Measurements from ENCODE around the gene CMC4. TPM values are rescaled to one million over a fixed set of nuclear protein-coding genes. Genes with fewer than 3 reads are reported as not detected.

CMC4 gene, protein sequence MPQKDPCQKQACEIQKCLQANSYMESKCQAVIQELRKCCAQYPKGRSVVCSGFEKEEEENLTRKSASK
- total RNA-seq (2014; rRNA removed; shearing (Covaris generic)) = 11.5 and 19.2 TPM in 2 replicates

DNA sequence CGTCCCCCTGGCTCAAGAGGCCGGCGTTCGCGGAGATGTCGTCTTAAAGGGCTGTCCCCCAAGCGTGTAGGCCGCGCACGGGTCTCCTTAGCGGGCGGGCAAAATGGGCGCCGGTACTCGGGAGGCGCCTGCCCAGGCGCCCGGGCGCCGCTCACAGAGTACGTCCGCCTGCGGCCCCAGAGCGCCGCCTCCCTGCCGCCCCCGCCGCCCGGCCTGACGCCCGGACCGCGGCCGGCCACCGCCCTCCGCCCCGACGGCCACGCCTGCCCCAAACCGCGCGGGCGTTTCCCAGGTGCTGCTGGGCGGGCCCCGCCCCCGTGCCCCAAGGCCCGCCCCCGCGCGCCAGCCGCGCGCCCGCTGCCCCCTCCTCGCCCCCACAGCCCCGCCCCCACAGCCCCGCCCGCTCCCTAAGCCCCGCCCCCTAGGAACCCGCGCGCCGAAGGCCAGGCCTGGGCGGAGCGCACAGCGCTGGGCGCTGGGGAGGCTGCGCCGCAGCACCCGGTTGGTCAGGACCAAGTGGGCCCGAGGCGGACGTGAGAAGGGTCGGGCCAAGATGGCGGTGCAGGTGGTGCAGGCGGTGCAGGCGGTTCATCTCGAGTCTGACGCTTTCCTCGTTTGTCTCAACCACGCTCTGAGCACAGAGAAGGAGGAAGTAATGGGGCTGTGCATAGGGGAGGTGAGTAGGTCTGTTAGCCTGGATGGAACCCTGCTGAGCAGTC, at the start of gene CMC4, which contains the start of the genes BRCC3 and MTCP1:
Gene CMC4 (minus strand): TSS at position 162 of the 719 bp plus-strand sequence. CDS start 7,113 bp downstream, outside the sequence.
Gene BRCC3 (plus strand): TSS at position 534 of the 719 bp plus-strand sequence. CDS start 20 bp downstream, at position 554.
Gene MTCP1 (minus strand): TSS at position 162 of the 719 bp plus-strand sequence. CDS start 5,126 bp downstream, outside the sequence.

DNA sequence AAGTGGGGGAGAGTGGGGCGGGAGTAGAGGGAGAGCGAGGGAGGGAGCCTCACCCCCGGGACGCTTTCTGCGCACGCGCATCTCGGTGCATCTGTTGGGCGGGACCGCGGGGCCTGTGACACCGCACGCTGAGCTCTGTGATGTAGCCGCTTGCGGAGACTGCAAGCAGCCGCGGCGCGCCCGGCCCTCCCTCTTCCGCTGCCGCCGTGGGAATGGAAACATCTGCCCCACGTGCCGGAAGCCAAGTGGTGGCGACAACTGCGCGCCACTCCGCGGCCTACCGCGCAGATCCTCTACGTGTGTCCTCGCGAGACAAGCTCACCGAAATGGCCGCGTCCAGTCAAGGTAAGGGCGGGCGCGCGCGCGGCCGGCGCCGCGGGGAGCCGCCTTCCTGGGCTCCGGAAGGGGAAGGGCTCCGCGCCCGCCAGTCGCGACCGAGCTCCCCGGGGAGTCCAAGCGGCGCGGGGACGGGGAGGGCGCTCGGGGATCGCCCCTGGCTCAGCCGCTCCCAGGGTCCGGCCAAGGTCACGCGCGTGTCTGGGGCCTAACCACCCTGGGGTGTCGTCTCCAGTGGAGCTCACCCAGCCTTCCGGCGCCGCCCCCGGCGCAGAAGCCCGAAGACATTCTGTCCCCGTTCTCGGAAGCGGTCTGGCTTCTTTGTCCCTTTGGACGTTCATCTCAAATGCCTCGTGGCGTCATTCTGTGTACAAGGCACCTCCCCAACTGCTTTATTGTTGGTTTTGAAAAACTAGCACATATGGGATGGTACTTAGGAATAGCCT, 44.0 kb downstream of the CMC4 start, which contains the start of gene FUNDC2:
Gene FUNDC2 (plus strand): TSS at position 118 of the 782 bp plus-strand sequence. CDS start 95 bp downstream, at position 213.

DNA sequence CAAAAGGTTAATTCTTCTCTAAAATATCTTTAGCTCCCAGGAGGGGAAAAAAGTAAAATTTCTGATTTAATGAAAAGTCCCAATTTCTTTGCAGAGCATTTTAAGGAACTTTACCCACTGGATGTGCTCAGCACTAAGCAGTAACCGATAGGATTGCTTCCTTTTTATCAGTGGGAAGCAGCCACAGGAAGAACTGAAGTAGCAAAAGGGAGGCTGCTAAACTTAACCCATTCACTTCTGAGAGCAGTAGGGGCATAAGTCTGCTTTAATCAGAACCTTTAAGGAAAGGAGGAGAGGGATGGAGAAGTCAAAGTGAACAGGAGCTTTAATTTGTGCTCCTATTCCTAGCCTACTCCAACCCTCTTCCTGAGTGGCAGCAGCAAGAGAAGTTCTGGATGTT, 48.4 kb downstream of the CMC4 start, which contains the start of gene F8:
Gene F8 (minus strand): TSS at position 139 of the 400 bp plus-strand sequence. CDS start 171 bp downstream, outside the sequence.

Other genes starting within 250 kb of the CMC4 start
- not detected in 2 replicates for gene SMIM9, start 236.5 kb downstream of the CMC4 start, total RNA-seq (2014; rRNA removed; shearing (Covaris generic))
- gene F8A1, start 184.8 kb downstream of the CMC4 start, total RNA-seq (2014; rRNA removed; shearing (Covaris generic)) = 4.0 and 4.6 TPM in 2 replicates
- 0.58 and 3.5 TPM in 2 replicates for gene F8, start 48.4 kb downstream of the CMC4 start, total RNA-seq (2014; rRNA removed; shearing (Covaris generic))
- 45.8 and 49.8 TPM in 2 replicates for gene FUNDC2, start 44.3 kb downstream of the CMC4 start, total RNA-seq (2014; rRNA removed; shearing (Covaris generic))
- gene MTCP1, start within 50 bp of the CMC4 start, total RNA-seq (2014; rRNA removed; shearing (Covaris generic)) = 26.0 and 40.4 TPM in 2 replicates
- 9.4 and 11.3 TPM in 2 replicates for gene BRCC3, start 372 bp upstream of the CMC4 start, total RNA-seq (2014; rRNA removed; shearing (Covaris generic))
- gene VBP1, start 145.3 kb upstream of the CMC4 start, total RNA-seq (2014; rRNA removed; shearing (Covaris generic)) = 59.0 and 61.8 TPM in 2 replicates
- 5.3 TPM in 2 replicates for gene RAB39B, start 193.4 kb upstream of the CMC4 start, total RNA-seq (2014; rRNA removed; shearing (Covaris generic))